ENCODE results near the gene ARID5A.

ARID5A gene

GRCh38 chr2:96506907-96507240 lies 29.7 kb upstream of the ARID5A start:
- DNase-seq (ENCODE audit: low spot score): no peak

- no peak for DNase-seq (ENCODE audit: low spot score)
Measured at GRCh38 chr2:96507957-96508520, 28.5 kb upstream of the ARID5A start.

GRCh38 chr2:96508521-96509113 lies 27.9 kb upstream of the ARID5A start:
- DNase-seq (ENCODE audit: low spot score): no peak

GRCh38 chr2:96509114-96509846 lies 27.3 kb upstream of the ARID5A start:
- DNase-seq (ENCODE audit: low spot score): peak; percentile 78

GRCh38 chr2:96509847-96510230 lies 26.7 kb upstream of the ARID5A start:
- DNase-seq (ENCODE audit: low spot score): no peak

GRCh38 chr2:96510931-96511595 lies 25.5 kb upstream of the ARID5A start:
- no peak for DNase-seq (ENCODE audit: low spot score)

- no peak for DNase-seq (ENCODE audit: low spot score)
Measured at GRCh38 chr2:96511851-96512250, 24.7 kb upstream of the ARID5A start.

GRCh38 chr2:96512341-96512740 lies 24.2 kb upstream of the ARID5A start:
- DNase-seq (ENCODE audit: low spot score): no peak

- no peak for DNase-seq (ENCODE audit: low spot score)
Measured at GRCh38 chr2:96514521-96514920, 22.0 kb upstream of the ARID5A start.

- DNase-seq (ENCODE audit: low spot score): no peak
Measured at GRCh38 chr2:96517079-96517478, 19.5 kb upstream of the ARID5A start.

GRCh38 chr2:96520231-96520630 lies 16.3 kb upstream of the ARID5A start:
- no peak for DNase-seq (ENCODE audit: low spot score)

- no peak for DNase-seq (ENCODE audit: low spot score)
Measured at GRCh38 chr2:96520697-96521096, 15.9 kb upstream of the ARID5A start.

- no peak for DNase-seq (ENCODE audit: low spot score)
Measured at GRCh38 chr2:96521219-96521618, 15.3 kb upstream of the ARID5A start.

- DNase-seq (ENCODE audit: low spot score): no peak
Measured at GRCh38 chr2:96522304-96523203, 14.0 kb upstream of the ARID5A start.

GRCh38 chr2:96523659-96524481 lies 12.7 kb upstream of the ARID5A start:
- no peak for DNase-seq (ENCODE audit: low spot score)

GRCh38 chr2:96524482-96525210 lies 11.9 kb upstream of the ARID5A start:
- no peak for DNase-seq (ENCODE audit: low spot score)

- DNase-seq (ENCODE audit: low spot score): no peak
Measured at GRCh38 chr2:96525211-96525507, 11.4 kb upstream of the ARID5A start.

GRCh38 chr2:96526101-96526591 lies 10.4 kb upstream of the ARID5A start:
- DNase-seq (ENCODE audit: low spot score): no peak

- DNase-seq (ENCODE audit: low spot score): no peak
Measured at GRCh38 chr2:96526615-96527285, 9.8 kb upstream of the ARID5A start.

All from pons (tissue), 1 donor.